Measurements from ENCODE around the gene SPEF2.
"Not testable (repeated sequence)": the region's sequence is repeated elsewhere in the genome, so short reads cannot be mapped to it uniquely, and the experiment has no call there.

SPEF2 gene

DNA sequence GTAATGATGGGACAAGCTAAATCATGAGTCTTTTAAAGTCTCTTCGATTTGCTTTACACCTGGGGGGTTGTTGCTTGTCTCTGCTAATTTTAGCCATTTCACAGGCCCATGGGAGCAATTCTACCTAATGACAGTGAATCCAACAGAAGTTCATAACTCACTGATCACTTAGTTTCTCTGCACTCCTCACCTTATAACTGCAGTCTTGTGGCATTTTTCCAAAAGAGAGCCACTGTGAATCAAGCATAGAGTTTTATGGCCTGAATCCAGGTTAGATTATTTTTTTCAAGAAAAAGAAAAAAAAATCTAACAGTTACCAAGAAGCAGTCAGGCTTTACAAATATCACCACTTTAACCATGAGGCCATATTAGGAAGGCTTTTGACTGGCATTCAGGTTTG is 237.5 kb downstream of the SPEF2 start:
- H3K9me3 ChIP-seq (ENCODE audit: severe bottlenecking): no peaks in the 10 kb centered on the region
- H3K27ac ChIP-seq: no peak overlapping the region
- no peaks in the 10 kb centered on the region for H3K36me3 ChIP-seq
- DNase-seq: no peak
- H3K27me3 ChIP-seq (ENCODE audit: insufficient read depth, low read depth, severe bottlenecking): peaks cover 73% of the 10 kb centered on the region
- no peak for TF ChIP-seq CTCF (IDR thresholded peaks at IDR 0.05; ENCODE audit: low read depth, low read length)
- no peak overlapping the region for H3K4me3 ChIP-seq (ENCODE audit: low read depth, low read length)

DNA sequence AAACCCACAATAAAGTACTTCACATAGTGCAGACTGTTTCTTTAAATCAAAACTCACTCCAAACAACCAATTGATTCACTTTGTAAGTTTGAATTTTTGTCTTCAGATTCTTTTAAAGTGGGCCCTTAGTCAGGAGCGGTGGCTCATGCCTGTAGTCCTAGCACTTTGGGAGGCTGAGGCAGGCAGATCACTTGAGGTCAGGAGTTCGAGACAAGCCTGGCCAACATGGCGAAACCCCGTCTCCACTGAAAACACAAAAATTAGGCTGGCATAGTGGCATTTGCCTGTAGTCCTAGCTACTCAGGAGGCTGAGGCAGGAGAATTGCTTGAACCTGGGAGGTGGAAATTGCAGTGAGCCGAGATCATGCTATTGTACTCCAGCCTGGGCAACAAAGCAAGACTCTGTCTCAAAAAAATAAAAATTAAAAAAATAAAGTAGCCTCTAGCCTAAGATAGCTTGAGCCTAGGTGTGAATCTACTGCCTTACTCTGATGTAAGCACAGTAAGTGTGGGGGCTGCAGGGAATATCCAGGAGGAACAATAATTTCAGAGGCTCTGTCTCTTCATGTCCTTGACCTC is 238.6 kb downstream of the SPEF2 start:
- DNase-seq; H3K9me3 ChIP-seq (ENCODE audit: severe bottlenecking); H3K4me3 ChIP-seq (ENCODE audit: low read depth, low read length); H3K27ac ChIP-seq; H3K36me3 ChIP-seq: not testable (repeated sequence)
- peaks cover 77% of the 10 kb centered on the region for H3K27me3 ChIP-seq (ENCODE audit: insufficient read depth, low read depth, severe bottlenecking)

- no peaks in the 10 kb centered on the region for H3K9me3 ChIP-seq (ENCODE audit: severe bottlenecking)
- DNase-seq: no peak
- H3K27ac ChIP-seq: no peak within 1 kb of the TSS
- peaks cover 83% of the 10 kb centered on the region for H3K27me3 ChIP-seq (ENCODE audit: insufficient read depth, low read depth, severe bottlenecking)
- H3K36me3 ChIP-seq: no peaks in the 10 kb centered on the region
- H3K4me3 ChIP-seq (ENCODE audit: low read depth, low read length): no peak within 1 kb of the TSS
- no peak for TF ChIP-seq CTCF (IDR thresholded peaks at IDR 0.05; ENCODE audit: low read depth, low read length)
These were observed 239.2 kb downstream of the SPEF2 start, which contains the start of gene IL7R for GRCh38 chr5:35856765-35857351. Gene IL7R (plus strand): TSS chr5:35856891. CDS start chr5:35856978, 87 bp downstream.

DNA sequence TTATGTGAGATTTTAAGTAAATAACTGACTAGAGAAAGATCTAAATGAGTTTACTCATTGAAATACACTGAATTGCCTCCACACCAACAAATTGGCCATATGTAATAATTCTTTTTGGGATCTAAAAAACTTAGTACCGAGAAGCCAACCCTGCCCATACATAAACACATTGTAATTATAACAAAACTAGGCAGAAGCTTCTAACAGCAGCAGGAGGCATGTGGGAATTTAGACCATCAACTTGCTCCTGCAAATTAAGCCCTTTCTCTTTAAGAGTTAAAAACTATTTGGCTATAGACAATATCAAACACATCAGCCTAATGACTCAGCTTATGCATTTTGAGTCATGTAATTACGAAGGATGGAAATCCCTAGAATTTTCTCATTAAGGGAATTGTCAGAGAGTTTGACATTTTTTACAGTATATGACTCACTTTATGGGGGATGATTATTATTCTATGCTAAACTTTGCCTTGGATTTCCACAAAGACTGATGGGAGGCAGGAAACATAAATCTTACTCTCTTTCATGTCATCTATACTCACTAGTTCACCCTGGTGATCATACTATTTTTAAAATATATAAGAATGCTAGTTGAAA is 240.0 kb downstream of the SPEF2 start:
- no peak for DNase-seq
- no peak overlapping the region for H3K4me3 ChIP-seq (ENCODE audit: low read depth, low read length)
- no peak for TF ChIP-seq CTCF (IDR thresholded peaks at IDR 0.05; ENCODE audit: low read depth, low read length)
- no peaks in the 10 kb centered on the region for H3K36me3 ChIP-seq
- peaks cover 85% of the 10 kb centered on the region for H3K27me3 ChIP-seq (ENCODE audit: insufficient read depth, low read depth, severe bottlenecking)
- H3K9me3 ChIP-seq (ENCODE audit: severe bottlenecking): no peaks in the 10 kb centered on the region
- H3K27ac ChIP-seq: no peak overlapping the region

DNA sequence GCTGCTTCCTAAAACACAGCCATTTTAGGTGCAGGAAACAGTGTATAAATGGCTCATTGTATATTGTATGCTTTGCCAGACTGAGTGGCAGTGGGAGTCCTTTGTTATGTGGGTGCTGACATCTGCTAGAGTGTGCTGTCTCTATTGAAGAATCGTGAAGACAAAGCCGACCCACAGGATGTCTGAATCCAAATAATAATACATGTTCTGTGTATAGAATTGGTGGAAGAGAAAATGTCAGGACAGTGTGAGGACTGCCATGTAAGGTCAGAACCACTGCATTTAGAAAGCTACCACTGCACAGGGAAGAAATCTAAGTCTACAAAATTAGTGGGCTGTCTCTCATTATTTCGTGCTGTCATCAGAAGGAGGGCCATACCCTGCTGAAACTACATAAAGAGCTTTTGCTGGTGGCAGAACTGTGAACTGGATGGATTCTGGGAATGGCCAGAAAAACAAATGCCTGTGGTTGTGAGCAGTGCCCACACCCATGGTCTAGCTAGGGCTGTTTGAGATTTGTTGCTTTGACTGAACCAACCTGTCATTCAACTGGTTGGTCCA is 241.5 kb downstream of the SPEF2 start:
- Histone ChIP-seq H3K27ac (no peak overlapping the region), H3K27me3 (ENCODE audit: insufficient read depth, low read depth, severe bottlenecking) (peaks cover 86% of the 10 kb centered on the region), H3K36me3 (no peaks in the 10 kb centered on the region), H3K9me3 (ENCODE audit: severe bottlenecking) (no peaks in the 10 kb centered on the region), H3K4me3 (ENCODE audit: low read depth, low read length) (no peak overlapping the region)
- no peak for DNase-seq
- no peak for TF ChIP-seq CTCF (IDR thresholded peaks at IDR 0.05; ENCODE audit: low read depth, low read length)

DNA sequence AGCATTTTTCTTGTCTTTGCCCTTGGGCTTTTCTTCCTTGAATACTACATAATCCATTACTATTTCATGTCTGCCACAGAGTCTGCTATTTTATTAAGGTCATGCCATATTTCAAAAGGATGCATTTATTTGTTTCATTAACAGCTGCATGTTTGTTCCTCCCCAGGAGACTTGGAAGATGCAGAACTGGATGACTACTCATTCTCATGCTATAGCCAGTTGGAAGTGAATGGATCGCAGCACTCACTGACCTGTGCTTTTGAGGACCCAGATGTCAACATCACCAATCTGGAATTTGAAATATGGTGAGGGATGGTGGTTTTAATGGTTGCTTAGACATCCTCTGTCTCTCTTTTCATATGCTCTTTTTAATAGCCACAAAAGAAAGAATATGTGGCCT is 243.0 kb downstream of the SPEF2 start:
- no peak for TF ChIP-seq CTCF (IDR thresholded peaks at IDR 0.05; ENCODE audit: low read depth, low read length)
- Histone ChIP-seq H3K27me3 (ENCODE audit: insufficient read depth, low read depth, severe bottlenecking) (peaks cover 74% of the 10 kb centered on the region), H3K36me3 (no peaks in the 10 kb centered on the region), H3K4me3 (ENCODE audit: low read depth, low read length) (no peak overlapping the region), H3K27ac (no peak overlapping the region), H3K9me3 (ENCODE audit: severe bottlenecking) (no peaks in the 10 kb centered on the region)
- DNase-seq: no peak

All from WERI-Rb-1 (cell line).